22Rv1 (cell line): Measurements from ENCODE around the gene TRIM71.
"Not testable (repeated sequence)": the region's sequence is repeated elsewhere in the genome, so short reads cannot be mapped to it uniquely, and the experiment has no call there.

Experiments
- H3K27ac ChIP-seq: fragments of 450-650 bp; 2 replicates; pipeline ENCODE4 v1.5.1; 2017
- ZFX ChIP-seq: fragments of 450-650 bp; IDR thresholded peaks from 2 replicates; pipeline ENCODE4 v1.6.1; 2017; ENCODE audit warnings: antibody characterized with exemption, borderline replicate concordance
- TF ChIP-seq, protein P1 (sequence below): fragments of 450-650 bp; IDR thresholded peaks from 2 replicates; pipeline ENCODE4 v1.5.1; 2017; ENCODE audit warnings: mild to moderate bottlenecking

Gene TRIM71

DNA sequence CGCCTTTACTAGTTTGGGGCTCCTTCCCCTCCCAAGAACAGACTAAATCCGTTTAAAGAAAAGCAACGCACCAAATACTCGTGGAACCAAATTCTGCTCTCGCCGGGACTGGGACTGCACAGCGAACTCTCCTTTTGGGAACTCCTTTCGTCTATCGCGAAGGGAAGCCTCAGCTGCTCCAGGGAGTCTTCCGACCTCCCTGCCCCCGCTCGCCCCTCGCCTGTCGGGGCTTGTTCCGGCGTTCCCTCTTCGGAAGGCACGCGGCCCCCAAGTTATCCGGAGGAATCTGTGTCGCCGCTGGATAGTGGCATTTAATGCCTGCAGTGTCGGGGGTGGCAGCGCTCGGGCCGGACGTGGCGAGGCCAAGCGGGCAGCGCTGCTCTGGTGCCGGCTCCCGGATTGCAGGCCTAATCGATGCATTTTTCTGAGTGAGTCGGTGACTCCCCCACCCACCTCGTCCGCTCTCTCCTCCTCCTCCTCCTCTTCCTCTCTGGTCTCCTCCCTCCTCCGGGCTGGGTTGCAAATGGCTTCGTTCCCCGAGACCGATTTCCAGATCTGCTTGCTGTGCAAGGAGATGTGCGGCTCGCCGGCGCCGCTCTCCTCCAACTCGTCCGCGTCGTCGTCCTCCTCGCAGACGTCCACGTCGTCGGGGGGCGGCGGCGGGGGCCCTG lies at the start of gene TRIM71:
Gene TRIM71, plus strand, starts transcription at position 440 of the 671 bp plus-strand sequence. Its CDS starts 84 bp downstream, at position 524.
- TF ChIP-seq ZFX = no peak
- TF ChIP-seq, protein P1, sequence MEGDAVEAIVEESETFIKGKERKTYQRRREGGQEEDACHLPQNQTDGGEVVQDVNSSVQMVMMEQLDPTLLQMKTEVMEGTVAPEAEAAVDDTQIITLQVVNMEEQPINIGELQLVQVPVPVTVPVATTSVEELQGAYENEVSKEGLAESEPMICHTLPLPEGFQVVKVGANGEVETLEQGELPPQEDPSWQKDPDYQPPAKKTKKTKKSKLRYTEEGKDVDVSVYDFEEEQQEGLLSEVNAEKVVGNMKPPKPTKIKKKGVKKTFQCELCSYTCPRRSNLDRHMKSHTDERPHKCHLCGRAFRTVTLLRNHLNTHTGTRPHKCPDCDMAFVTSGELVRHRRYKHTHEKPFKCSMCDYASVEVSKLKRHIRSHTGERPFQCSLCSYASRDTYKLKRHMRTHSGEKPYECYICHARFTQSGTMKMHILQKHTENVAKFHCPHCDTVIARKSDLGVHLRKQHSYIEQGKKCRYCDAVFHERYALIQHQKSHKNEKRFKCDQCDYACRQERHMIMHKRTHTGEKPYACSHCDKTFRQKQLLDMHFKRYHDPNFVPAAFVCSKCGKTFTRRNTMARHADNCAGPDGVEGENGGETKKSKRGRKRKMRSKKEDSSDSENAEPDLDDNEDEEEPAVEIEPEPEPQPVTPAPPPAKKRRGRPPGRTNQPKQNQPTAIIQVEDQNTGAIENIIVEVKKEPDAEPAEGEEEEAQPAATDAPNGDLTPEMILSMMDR = no peak
- no peak within 1 kb of the TSS for H3K27ac ChIP-seq

DNA sequence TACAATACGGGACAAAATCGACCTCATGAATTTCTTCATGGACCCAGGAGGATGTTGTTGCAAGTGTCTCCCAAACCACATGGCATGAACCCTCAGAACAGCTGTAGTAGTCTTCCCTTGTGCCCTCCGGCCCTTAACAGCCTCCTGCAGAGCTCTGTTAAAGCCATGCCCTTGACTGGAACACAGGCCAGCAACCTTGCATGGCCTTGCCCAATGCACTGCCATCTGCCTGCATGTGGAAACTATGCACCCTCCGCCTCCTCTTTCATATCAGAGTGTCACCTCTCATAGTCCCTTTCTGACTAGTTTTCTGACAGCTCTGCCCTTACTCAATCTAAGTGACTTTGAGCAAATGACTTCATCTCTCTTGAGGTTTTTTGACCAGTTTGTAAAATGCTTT lies 39.4 kb upstream of the TRIM71 start:
- TF ChIP-seq, protein P1 = no peak
- TF ChIP-seq ZFX = no peak
- no peak overlapping the region for H3K27ac ChIP-seq

DNA sequence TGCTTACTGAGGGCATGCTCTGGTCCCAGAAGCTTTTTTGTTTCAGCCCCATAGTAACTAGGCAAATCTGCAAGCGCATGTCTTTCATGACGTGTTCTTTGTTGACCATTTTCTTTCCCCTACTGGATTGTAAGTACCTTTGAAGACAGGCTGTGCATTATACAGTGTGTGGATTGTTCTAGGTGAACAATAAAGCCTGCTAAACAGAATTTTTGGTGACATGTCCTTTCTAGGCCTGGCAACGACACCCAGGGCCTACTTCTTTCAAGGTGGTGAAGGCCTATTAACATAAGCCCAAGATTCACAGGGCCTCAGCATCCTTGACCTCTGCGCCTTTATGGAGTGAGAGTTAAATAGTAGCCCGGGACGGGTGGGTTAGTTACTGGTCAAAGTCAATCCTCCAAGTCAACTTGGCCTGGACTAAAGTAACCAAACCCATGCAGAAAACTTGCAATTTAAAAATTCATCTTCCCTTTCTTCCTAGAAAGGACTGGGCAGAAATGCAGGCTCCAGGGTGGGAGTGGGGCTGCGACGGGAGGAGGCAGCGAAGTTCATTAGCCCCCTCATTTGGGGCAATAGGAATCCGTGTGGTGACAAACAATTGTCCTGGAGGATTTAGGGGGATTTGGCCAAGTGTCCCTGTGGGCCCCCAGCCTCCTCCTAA lies 37.6 kb upstream of the TRIM71 start:
- no peak for TF ChIP-seq ZFX
- TF ChIP-seq, protein P1 = no peak
- no peak overlapping the region for H3K27ac ChIP-seq

DNA sequence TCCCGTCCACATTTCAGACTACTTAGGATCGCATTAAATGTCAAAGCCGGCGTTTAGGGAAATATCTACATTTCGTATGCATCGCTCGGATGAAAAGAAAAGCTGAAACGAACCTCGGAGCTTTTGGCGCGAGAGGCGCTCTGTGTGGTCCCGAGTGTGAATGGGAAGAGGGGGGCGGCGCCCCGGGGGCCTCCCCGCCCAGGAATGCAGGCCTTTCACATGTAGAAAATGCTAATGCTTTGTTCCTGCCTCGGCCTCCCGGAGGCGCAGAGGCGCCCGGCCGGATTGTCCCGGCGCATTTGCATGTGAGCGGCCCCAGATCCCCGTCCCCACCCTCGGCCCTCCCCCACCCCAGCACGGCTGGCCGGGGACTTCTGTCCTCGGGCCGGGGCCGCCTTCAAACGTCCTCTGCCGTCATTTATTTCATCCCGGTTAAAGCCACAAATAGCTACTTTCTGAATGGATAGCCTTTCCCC lies 37.0 kb upstream of the TRIM71 start:
- TF ChIP-seq, protein P1 = no peak
- no peak for TF ChIP-seq ZFX
- H3K27ac ChIP-seq = peak overlapping the region; percentile 58

DNA sequence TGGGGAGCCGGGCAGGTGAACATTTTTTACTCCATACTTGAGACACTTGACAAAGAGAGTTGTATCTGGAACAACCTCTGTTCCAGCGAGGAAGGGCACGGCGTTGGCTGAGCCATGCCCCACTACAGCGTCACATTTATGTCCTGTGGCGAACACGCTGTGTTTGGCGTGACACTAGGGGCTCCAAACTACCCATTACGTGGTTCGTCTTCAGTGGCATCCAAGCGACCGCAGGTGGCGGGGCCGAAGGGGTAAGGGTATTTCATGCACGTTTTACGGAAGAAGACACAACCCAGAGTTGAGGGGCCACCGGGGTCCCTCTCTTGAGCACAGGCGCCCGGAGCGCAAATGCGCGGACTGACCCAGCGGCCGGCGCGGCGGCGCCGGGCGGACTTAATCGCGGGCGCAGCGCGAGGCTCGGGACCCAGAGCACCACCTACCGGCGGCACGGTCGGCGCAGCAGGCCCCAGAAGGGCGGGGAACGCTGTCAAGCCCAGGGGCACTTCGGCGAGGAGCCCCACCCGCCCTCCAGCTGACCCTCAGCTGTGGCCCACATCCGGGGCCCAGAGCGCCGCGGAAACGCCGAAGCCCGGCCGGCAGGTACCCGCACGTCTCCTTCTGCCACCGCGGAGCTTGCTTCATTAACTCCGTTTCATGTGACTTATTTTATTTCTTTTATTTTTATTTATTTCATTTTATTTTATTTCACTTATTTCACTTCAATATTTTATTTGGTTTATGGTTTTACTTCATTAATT lies 36.4 kb upstream of the TRIM71 start:
- H3K27ac ChIP-seq = peak overlapping the region; percentile 58
- no peak for TF ChIP-seq ZFX
- TF ChIP-seq, protein P1 = peak; percentile 96

DNA sequence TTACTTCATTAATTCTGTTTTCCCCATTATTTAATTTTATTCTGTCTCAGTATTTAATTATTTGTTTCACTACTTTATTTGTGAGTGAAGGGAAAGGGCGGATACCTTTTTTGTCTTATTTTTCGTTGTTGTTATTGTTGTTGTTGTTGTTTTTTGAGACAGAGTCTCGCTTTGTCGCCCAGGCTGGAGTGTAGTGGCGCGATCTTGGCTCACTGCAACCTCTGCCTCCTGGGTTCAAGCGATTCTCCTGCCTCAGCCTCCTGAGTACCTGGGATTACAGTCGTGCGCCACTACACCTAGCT lies 35.9 kb upstream of the TRIM71 start:
- not testable (repeated sequence) for H3K27ac ChIP-seq

DNA sequence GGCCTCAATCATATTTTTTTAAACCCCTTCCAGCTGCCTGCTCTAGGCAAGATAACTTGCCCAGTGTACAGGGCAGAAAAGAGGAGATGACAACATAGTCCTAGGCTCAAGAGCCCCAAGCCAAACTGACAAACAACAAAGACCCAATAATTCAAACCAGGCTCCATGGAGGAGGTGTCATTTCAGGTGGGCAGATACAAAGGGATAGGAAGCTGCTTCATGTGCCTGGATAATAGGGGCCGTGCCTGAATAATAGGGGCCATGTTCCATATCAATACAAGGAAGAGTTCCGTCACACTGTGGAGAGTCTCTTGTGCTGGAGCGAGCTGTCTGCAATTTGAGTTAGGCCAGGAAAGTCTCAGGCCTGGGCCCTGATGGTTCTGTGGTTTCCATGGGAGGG lies 35.4 kb upstream of the TRIM71 start:
- no peak for TF ChIP-seq ZFX
- no peak overlapping the region for H3K27ac ChIP-seq

DNA sequence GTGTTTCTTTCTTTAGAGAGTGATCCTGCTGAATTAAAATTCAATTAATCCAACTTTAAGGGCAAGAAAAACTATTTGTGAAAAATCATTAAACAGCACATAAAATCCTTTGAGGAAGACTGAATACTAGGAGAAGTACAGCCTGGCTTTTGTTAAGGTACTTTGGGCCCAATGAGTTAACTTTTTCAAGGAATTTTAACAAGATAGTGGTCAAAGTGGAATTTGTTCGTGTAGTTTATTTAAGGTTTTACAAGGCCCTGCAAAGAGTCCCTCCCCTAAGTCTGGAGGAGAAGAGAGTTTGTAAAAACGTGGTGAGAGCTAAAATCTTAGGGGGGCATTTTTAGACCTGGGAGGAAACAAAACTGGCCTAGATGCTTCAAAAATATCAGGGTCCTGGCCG lies 26.0 kb upstream of the TRIM71 start:
- TF ChIP-seq ZFX = no peak
- TF ChIP-seq, protein P1 = no peak
- no peak overlapping the region for H3K27ac ChIP-seq
